Adipose tissue (tissue), 3 donors: ENCODE measurements around the gene STPG2. TPM values are rescaled to one million over a fixed set of nuclear protein-coding genes. Genes with fewer than 3 reads are reported as not detected.
"Not testable (repeated sequence)": the region's sequence is repeated elsewhere in the genome, so short reads cannot be mapped to it uniquely, and the experiment has no call there.

ENCODE experiments used
- H3K27ac ChIP-seq: one replicate; pipeline ENCODE4 v1.5.1; 2013; ENCODE audit warnings: low read depth, low read length
- WGBS, 3 donors: extraction: QIAGEN DNeasy Blood & Tissue Kit; methylation state at CpG; one replicate each; pipeline ENCODE4 v1.1.7; 2013; 5-methylcytosine and 5-hydroxymethylcytosine counted together
- polyA plus RNA-seq, 3 donors: library from polyadenylated mRNA; stranded (reverse); fragments of 200-250 nt; gene quantifications; one replicate each; pipeline ENCODE4 v1.2.3, GENCODE V29; 2013
- donor health status: healthy with polysubstance abuse.
- donor health status: Bipolar disorder and iron deficiency.
- donor health status: healthy.

Gene STPG2
- polyA plus RNA-seq, 3 donors, result 0.04 to 0.14 TPM; not detected in 1

DNA sequence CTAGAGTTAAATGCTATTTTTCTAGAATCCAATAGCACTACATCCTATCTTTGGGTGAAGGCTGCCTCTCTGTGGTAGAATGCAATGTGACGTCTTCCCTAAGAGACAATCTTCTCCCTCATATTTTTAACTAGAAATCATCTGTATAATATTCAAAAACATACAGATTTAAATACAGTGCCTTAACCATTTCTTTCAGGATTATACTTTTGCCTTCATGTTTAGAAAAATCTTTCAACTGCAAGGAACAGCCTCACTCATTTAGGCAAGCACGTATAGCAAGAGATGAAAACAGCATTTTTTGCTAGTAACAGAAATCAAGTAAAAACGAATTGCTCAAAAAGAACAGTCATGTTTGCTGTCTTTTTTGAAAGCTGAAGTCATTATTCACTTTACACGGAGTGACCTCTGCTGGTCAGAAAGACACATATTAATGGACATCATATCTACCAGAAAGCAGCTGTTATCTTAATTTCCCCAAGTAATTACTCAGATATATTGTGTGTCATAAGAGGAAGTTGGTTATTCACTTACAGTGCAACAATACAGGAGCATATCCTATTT, 422.3 kb downstream of the STPG2 start:
- WGBS, 3 donors, result 12 to 17% (median 17%) methylated on average over 4 of the region's 4 CpGs
- H3K27ac ChIP-seq, result no peak overlapping the region

DNA sequence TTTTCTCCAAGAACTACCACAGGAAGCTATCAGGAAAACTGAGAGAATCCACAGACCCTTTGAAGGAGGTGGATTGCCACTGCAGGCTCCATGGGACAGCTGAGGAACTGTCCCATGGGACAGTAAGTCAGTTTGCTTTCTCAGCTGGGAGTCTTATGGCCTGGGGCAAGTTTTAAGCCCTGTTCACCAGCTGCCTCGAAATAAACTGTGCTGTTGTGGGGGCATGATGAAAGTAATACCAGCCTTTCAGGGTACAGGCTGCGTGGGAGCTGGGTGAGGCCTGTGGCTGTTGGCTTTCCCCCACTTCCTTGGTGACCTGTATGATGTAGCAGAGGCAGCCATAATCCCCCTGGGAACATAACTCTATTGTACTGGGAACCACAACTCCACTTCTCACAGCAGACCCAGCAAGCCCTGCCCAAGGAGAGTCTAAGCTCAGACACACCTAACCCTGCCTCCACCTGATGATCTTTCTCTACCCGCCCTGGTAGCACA, 452.1 kb downstream of the STPG2 start:
- WGBS, 3 donors, result 70 to 80% (median 80%) methylated on average over 3 of the region's 3 CpGs
- no peak overlapping the region for H3K27ac ChIP-seq

DNA sequence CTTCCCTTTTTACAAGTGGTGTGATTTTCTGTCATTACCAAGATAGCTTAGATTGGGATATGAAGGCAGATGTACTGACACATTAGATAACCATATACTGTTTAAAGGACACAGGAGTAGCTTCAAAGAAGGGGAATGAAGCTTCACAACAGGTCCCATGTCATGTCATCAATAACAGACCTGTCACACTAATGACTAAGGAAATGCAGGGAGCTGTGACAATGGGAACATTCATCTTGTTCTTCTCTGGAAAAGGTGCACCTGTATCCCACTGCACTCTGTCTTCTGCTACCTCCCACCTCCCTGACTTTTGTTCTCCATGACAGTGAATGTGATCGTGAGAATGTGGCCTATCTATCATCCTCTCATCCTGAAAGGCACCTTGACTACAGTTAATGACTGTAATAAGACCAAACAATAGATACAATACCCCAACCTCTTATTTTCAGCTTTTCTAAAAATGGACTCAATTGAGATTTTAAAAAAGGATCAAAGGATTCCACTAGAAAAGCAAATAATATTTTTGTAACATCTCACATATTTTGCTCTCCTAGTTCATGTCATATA, 472.5 kb downstream of the STPG2 start:
- 15 to 62% (median 49%) methylated on average over 1 of the region's 1 CpG for WGBS, 3 donors
- H3K27ac ChIP-seq, result no peak overlapping the region

DNA sequence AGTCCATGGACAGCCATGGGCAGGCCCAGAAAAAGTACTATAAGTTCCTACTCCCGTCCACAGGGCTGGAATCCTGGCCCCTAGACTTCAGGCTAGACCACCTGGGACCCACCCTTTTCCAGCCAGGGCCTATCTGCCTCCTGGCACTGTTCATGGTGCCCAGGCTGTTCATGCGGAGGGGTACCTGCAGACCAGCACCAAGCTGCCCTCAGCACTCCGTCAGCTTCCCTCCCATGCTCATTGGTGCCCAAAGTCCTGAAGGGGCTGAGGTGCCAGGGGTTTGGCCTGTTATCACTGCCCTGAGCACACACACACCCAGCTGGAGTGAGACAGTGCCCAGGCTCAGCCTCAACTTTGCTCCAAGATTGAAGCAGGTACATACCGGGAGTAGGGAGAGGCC, 477.7 kb downstream of the STPG2 start:
- H3K27ac ChIP-seq, result no peak overlapping the region
- 76 to 82% (median 78%) methylated on average over 4 of the region's 4 CpGs for WGBS, 3 donors

DNA sequence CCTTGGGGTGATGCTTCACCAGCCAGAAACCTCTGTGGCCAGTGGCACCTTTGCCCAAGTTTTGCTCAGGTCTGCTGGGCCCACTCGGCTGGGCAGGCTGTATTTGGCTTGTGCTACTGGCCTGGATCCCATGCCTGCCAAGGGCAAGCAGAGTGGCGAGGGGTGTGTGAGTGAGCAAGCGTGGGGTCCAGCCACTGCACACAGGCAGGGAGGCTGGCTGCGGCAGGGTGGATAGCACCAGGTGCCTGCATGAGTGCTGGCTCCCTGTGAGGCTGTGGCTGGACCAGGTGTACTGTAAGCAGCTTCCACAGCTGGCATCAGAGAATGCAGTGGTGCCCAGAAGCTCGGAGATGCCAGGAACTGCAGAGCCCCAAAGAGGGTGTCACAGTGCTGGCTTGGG, 478.5 kb downstream of the STPG2 start:
- 90 to 95% (median 92%) methylated on average over 5 of the region's 5 CpGs for WGBS, 3 donors
- H3K27ac ChIP-seq, result no peak overlapping the region

DNA sequence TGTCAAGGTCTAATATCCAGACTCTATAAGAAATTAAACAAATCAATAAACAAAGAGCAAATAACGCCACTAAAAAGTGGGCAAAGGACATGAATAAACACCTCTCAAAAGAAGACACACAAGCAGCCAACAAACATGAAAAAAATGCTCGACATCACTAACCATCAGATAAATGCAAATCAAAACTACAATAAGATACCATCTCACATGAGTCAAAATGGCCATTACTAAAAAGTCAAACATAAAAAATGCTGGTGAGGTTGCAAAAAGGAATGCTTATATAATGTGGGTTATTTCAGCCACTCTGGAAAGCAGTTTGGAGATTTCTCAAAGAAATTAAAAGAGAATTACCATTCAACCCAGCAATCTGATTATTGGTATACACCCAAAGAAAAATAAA, 481.1 kb downstream of the STPG2 start:
- WGBS, 3 donors, result 59 to 80% (median 79%) methylated on average over 2 of the region's 2 CpGs
- H3K27ac ChIP-seq, result no peak overlapping the region

DNA sequence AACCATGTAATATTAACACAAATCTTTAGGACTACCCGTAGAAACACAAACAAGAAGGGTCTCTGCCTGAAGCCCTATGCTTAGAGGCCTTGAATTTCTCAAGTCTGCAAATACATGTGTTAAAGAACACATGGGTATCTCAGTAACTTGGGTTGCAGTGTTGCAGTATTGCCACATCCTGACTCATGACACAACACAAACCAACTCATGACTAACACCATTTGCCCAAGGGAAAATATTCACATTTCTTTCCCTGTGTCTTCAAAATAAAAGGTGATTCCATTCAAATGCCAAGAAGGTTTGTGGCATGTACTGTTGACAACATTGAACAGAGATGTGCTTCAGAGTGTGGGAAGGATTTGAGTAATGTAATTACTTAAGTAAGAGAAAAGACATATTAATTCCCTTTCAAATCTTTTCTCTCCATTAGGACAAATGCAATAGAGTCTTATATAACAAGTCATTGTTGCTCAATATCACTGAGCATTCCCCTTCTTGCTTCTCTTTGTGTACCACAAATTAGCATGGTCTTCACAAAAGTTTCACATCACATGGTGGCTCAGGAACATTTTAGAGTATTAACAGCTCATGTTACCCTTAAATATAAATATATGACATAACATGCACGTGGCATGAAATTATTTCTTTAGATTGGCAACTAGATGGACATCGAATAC, 487.1 kb downstream of the STPG2 start:
- 82 to 90% (median 90%) methylated on average over 3 of the region's 3 CpGs for WGBS, 3 donors
- no peak overlapping the region for H3K27ac ChIP-seq

DNA sequence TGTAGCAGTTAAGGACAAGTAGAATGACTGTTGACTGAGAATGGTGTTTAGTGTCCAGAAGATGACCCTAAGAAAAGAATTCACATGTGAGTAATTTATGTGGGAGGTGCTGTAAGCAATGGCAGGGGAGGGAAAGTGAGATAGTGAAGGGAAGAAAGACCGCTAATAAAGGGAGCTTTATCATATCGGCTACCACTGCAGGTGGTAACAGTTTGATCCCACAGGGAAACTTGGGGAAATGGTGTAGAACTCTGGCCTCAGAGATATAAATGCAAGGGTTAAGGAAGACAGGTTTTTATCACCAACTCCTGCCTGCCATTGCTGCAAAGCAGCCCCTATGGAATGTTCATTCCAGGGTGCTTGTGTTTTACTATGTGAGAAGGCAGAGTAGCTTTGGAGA, 489.6 kb downstream of the STPG2 start:
- H3K27ac ChIP-seq, result no peak overlapping the region
- WGBS, 3 donors, result 66 to 81% (median 75%) methylated on average over 2 of the region's 2 CpGs

DNA sequence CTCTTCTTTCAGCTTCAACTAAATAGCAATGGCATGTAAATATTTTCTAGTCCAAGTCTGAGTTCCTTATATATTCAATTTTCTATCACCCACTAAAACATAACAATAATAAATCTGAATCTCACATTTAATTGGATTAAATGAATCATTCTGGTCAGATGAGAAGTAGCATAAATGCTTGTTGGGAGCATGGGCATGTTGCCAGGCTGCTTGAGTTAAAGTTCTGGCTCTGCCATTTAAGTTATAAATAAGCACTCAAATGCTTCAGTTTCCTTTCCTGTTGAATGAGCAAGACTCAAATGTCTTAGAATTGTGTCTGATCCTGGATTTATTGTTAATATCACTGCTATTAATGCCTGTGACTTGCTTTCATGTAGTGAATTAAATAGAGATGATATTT, 496.3 kb downstream of the STPG2 start:
- no peak overlapping the region for H3K27ac ChIP-seq

DNA sequence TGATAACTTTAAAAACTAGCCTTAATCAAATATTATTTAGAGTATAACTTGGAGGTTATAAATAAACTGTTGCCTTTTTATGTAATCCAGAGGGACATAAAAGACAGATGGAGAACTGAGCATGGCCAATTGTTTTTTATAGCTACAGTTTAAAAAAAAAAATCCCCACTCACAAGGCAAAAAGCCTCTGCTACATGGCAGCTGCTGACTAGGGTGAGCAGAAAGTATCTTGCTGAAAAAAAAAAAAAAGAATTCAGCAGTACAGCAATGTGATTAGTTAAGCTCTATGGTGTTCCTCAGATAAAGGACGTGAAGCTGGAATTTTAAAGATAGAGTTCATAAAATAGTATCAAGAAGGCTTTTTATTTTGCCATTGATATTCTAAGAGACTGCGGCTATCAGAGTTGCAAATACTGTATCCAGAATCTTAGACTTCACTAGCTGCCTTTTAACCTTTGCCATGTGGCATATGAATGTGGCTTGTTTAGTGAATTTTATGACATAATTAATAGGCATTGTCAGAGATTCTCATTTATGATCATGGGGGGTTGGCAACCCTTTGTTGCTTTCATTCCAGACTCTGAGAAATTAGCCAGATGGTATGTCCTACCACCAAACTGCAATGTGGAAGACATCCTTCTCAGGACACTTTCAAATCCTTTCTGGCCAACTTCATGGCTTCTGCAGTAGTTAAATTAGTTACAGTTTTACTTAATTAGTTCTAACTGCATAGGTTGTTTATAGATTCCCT, 498.0 kb downstream of the STPG2 start:
- WGBS, 3 donors, result 59 to 72% (median 70%) methylated on average over 2 of the region's 2 CpGs
- H3K27ac ChIP-seq, result no peak overlapping the region

DNA sequence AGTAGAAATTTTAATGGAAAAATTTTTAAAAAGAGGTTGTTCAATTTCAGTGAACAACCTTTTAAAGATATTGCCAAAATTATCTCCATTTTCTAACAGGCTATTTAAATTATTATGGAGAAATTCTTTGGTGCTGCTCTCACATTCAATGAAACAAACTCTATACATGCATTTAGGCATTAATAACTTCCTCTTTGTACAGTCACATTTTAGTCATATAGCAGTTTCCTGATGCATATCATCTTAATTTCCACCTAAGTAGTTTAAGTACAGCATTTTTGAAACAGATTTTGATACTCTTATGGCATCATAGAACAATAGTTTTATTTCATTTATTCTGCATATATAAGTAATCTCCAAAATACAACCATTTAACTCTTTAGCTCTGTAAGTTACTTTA, 500.1 kb downstream of the STPG2 start:
- no peak overlapping the region for H3K27ac ChIP-seq

DNA sequence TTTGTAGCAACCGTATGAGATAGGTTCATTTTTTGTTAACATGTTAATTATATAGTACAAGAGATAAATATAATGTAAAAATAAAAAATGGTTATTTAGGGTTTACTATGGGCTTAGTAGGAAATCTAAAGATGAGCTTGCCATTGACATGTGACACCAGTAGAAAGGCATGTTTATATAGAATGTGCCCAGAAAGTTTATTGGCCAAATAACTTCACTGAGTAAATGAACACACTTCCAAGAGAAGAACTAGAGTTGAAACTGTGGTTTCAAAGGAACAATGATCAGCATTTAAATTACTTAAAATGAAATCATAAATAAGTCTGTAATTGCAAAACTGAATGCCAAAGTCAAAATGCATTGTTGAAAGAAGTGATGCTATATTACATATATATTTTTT, 503.3 kb downstream of the STPG2 start:
- WGBS, 3 donors, result 87 to 94% (median 89%) methylated on average over 1 of the region's 1 CpG
- no peak overlapping the region for H3K27ac ChIP-seq

DNA sequence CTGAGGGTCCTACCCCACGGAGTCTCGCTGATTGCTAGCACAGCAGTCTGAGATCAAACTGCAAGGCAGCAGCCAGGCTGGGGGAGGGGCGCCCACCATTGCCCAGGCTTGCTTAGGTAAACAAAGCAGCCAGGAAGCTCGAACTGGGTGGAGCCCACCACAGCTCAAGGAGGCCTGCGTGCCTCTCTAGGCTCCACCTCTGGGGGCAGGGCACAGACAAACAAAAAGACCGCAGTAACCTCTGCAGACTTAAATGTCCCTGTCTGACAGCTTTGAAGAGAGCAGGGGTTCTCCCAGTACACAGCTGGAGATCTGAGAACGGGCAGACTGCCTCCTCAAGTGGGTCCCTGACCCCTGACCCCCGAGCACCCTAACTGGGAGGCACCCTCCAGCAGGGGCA, 509.4 kb downstream of the STPG2 start:
- 64 to 74% (median 65%) methylated on average over 7 to 8 of the region's 8 CpGs for WGBS, 3 donors
- H3K27ac ChIP-seq, result not testable (repeated sequence)

DNA sequence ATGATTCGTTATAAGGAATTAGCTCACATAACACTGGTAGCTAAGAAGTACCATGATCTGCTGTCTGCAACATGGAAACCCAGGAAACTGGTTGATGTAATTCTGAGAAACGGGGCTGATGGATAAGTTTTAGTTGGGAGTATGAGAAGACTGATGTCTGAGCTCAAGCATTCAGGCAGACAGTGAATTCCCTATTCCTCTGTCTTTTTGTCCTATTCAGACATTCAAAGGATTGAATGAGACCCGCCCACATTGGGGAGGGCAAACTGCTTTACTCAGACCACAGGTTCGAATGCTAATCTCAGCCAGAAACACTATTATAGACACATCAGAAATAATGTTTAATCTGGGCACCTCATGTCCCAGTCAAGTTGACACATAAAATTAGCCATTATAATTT, 515.5 kb downstream of the STPG2 start:
- WGBS, 3 donors, result 69 to 82% (median 74%) methylated on average over 4 of the region's 4 CpGs

DNA sequence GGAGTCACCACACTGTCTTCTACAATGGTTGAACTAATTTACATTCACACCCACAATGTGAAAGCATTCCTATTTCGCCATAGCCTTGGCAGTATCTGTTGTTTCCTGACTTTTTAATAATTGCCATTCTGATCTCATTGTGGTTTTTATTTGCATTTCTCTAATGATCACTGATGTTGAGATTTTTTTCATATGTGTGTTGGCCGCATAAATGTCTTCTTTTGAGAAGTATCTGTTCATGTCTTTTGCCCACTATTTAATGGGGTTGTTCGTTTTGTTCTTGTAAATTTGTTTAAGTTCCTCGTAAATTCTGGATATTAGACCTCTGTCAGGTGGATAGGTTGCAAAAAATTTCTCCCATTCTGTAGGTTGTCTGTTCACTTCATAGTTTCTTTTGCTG, 519.1 kb downstream of the STPG2 start:
- WGBS, 3 donors, result 80 to 88% (median 82%) methylated on average over 4 of the region's 4 CpGs

More for the DNA sequence above, 515.5 kb downstream of the STPG2 start:
- no peak overlapping the region for H3K27ac ChIP-seq

DNA sequence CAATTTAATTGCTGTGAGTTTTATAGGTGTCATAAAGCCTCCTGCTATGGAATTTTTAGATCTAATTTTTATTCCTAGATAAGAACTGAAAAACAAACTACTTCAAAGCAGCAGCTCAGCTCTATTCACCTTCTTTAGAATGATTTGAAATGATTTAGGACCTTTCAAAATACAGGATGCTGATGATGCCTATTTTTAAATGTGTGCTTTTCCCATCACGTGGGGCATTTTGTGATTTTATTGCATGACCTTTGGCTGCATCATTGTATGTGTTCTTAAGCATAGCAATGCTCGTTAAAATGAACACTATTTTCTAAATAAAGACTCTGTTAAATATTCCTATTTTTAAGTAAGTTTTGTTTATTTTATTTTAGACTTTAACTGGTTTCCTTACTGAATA, 537.3 kb downstream of the STPG2 start:
- no peak overlapping the region for H3K27ac ChIP-seq
- 9 to 16% (median 14%) methylated on average over 2 of the region's 2 CpGs for WGBS, 3 donors

More for the DNA sequence above, 519.1 kb downstream of the STPG2 start:
- H3K27ac ChIP-seq, result no peak overlapping the region

DNA sequence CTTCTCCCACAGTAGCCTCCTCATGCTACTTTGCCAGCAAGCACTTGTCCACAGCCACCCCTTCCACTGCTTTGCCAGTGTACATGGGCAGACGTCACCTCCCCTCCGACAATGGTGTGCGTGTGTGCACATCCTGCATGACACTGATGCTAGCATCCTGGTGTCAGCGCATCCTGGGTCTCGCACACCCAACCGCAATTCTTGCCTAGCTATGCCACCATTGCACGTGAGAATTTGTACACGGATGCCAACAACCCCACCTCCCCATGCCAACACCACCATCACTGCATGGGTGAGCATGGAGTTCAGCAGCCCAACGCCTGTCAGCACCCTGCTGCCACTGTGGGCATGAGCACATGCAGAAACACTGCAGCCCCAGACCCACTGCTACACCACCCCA, 550.0 kb downstream of the STPG2 start:
- WGBS, 3 donors, result 87 to 94% (median 92%) methylated on average over 9 of the region's 9 CpGs

DNA sequence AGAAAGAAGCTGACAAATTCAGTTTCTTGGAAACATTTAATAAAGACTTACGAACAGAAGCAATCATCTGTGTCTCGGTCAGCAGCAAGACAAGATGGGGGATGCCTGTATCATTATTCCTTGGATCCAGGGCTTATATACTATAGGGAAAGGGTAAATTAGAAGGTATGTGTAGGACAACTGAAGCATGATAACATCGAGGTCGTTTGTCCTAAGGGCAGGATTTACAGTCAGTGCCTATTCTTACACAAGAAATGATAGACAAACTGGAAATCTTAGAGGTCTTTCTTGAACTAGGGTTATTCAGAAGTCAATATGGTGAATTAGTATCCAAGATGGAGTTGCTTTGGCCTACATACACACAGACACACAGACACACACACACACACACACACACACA, 553.0 kb downstream of the STPG2 start:
- 74 to 86% (median 80%) methylated on average over 4 of the region's 4 CpGs for whole genome bisulfite sequencing, 3 donors
- H3K27ac ChIP-seq, result no peak overlapping the region

More for the DNA sequence above, 550.0 kb downstream of the STPG2 start:
- H3K27ac ChIP-seq, result no peak overlapping the region

DNA sequence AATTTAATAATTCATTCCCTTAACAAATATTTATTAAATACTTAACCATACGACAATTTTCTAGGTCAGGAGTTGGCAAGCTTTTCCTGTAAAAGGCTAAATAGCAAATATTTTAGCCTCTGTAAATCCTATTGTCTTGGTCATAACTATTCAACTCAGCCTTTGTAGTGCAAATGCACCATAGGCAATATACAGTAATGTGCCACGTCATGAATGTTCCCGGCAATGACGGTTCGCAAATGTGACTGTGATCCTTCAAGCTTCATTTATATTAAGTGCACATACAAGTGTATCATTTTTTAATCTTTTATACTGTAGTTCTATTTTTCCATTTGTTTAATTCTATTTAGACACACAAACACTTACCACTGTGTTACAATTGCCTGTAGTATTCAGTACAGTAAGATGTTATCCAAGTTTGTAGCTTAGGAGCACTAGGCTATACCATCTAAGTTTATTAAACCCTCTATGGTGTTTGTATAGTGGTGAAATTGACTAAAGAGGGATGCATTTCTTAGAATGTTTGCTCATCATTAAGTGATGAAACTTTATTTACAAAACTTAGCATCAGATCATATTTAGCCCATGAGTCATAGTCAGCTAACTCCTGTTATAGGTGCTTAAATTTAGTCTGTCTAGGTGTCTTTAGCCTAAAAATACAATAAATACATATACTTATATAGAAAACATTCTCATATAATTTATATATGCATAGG, 553.6 kb downstream of the STPG2 start:
- 92 to 94% (median 92%) methylated on average over 5 of the region's 5 CpGs for WGBS, 3 donors
- H3K27ac ChIP-seq, result no peak overlapping the region
